AG09309 (cell line): ENCODE results near the gene HECTD1.
"Not testable (repeated sequence)": the region's sequence is repeated elsewhere in the genome, so short reads cannot be mapped to it uniquely, and the experiment has no call there.

Source experiments
- DNase-seq: peaks from one replicate; pipeline ENCODE4 v3.0.0-alpha.2; 2010; ENCODE audit warnings: low read depth
- H3K4me3 ChIP-seq: 2 replicates; pipeline ENCODE4 v1.5.1; 2011; ENCODE audit warnings: mild to moderate bottlenecking, low read depth, low read length, moderate library complexity; ENCODE audit not compliant: control insufficient read depth
- TF ChIP-seq, protein P1 (sequence below): IDR thresholded peaks from 2 replicates; pipeline ENCODE4 v1.5.1; 2011; ENCODE audit warnings: mild to moderate bottlenecking, low read depth, low read length, inconsistent platforms; ENCODE audit not compliant: insufficient read depth, control insufficient read depth; ENCODE audit errors: missing control alignments

Gene HECTD1

GRCh38 chr14:31113794-31114193 lies 93.8 kb downstream of the HECTD1 start:
- TF ChIP-seq, protein P1, sequence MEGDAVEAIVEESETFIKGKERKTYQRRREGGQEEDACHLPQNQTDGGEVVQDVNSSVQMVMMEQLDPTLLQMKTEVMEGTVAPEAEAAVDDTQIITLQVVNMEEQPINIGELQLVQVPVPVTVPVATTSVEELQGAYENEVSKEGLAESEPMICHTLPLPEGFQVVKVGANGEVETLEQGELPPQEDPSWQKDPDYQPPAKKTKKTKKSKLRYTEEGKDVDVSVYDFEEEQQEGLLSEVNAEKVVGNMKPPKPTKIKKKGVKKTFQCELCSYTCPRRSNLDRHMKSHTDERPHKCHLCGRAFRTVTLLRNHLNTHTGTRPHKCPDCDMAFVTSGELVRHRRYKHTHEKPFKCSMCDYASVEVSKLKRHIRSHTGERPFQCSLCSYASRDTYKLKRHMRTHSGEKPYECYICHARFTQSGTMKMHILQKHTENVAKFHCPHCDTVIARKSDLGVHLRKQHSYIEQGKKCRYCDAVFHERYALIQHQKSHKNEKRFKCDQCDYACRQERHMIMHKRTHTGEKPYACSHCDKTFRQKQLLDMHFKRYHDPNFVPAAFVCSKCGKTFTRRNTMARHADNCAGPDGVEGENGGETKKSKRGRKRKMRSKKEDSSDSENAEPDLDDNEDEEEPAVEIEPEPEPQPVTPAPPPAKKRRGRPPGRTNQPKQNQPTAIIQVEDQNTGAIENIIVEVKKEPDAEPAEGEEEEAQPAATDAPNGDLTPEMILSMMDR, result no peak
- DNase-seq, result no peak
- H3K4me3 ChIP-seq, result no peak overlapping the region

GRCh38 chr14:31110872-31111271 lies 96.7 kb downstream of the HECTD1 start:
- no peak for DNase-seq
- TF ChIP-seq, protein P1, result no peak
- no peak overlapping the region for H3K4me3 ChIP-seq

- DNase-seq, result no peak
- H3K4me3 ChIP-seq, result no peak overlapping the region
- TF ChIP-seq, protein P1, result no peak
Measured at GRCh38 chr14:31109257-31109656, 98.3 kb downstream of the HECTD1 start.

DNA sequence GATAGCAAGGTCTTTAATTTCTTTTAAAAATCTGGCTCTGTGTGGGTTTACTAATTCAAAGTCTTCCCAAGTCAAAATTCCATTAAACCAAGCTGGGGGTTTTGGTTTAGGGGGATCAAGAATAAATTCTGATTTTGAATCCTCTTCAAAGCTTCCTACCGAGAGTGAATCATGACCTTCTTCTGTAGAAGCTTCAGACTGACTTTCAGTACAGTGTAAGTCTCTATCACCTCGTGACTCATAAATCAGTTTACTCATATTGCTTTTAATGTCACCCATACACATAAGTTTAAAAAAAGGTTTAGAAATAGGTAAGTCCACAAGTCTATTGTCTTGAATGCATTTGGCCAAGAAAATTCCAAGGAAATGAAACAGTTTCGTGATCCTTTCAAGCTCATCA lies 100.8 kb downstream of the HECTD1 start:
- peak; percentile 4 for DNase-seq
- no peak overlapping the region for H3K4me3 ChIP-seq
- TF ChIP-seq, protein P1, result no peak

DNA sequence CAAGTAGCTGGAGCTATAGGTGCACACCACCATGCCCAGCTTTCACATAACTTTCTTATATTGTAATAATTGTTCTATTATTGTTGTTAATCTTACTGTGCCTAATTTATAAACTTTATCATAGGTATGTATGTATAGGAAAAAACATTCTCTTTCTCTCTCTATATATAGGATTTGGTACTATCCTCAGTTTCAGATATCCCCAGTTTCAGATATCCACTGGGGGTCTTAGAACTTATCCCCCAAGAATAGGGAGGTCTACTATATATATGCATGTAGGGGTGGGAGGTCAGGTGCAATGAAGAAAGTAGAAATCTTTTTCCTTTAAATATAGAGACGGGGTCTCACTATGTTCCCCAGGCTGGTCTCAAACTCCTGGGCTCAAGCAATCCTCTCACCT lies 110.5 kb downstream of the HECTD1 start:
- no peak for DNase-seq
- TF ChIP-seq, protein P1, result no peak
- H3K4me3 ChIP-seq, result no peak overlapping the region

DNA sequence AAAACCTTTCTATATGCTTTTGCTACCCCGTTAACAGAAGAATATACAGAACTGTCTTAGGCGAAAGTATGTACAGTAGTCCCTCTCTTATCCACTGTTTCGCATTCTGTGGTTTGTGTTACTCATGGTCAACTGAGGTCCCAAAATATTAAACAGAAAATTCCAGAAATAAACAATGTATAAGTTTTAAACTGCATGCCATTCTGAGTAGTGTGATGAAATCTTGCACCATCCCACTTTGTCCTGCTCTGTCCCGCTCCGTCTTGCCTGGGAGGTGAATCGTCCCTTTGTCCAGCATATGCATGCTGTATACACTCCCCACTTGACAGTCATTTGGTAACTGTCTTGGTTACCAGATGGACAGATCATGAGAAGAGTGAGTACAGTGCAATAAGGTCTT lies 111.3 kb downstream of the HECTD1 start:
- no peak for DNase-seq
- H3K4me3 ChIP-seq, result no peak overlapping the region
- TF ChIP-seq, protein P1, result no peak

GRCh38 chr14:31095817-31096216 lies 111.8 kb downstream of the HECTD1 start:
- not testable (repeated sequence) for H3K4me3 ChIP-seq, DNase-seq

DNA sequence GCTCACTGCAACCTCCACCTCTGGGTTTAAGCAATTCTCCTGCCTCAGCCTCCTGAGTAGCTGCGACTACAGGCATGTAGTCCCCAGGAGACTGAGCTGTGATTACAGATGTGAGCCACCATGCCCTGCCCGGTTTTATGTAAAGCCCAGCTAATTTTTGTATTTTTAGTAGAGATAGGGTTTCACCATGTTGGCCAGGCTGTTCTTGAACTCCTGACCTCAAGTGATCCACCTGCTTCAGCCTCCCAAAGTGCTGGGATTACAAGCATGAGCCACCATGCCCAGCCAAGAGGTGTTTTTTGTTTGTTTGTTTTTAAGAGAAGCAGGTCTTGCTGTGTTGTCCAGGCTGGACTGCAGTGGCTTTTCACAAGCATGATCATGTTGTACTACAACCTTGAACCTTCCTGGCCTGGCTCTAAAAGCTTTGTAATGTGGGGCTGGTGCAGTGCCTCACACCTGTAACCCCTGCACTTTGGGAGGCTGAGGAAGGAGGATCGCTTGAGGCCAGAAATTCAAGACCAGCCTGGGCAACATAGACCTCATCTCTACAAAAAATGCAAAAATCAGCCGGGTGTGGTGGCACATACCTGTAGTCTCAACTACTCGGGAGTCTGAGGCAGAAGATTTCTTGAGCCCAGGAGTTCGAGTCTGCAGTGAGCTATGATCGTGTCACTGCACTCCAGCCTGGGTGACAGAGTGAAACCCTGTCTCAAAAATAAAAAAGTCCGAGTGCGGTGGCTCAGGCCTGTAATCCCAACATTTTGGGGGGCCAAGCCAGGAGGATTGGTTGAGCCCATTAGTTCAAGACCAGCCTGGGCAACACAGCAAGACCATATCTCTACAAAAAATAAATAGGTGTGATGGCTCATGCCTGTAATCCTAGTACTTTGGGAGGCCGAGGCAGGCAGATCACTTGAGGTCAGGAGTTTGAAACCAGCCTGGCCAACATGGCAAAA lies 113.4 kb downstream of the HECTD1 start:
- H3K4me3 ChIP-seq, DNase-seq: not testable (repeated sequence)
